HEK293 (cell line): Measurements from ENCODE around the gene TNFAIP3.

Experiments used
- CTCF ChIP-seq: fragments of 450-650 bp; formaldehyde crosslinking; IDR thresholded peaks from 2 replicates; pipeline ENCODE4 v1.5.1; 2016; ENCODE audit warnings: missing biosample characterization, missing genetic modification characterization
- GLIS1 ChIP-seq: fragments of 450-650 bp; formaldehyde crosslinking; IDR thresholded peaks from 2 replicates; pipeline ENCODE4 v1.5.1; 2016; ENCODE audit warnings: missing biosample characterization, missing genetic modification characterization
- ZNF449 ChIP-seq: fragments of 450-650 bp; formaldehyde crosslinking; IDR thresholded peaks from 2 replicates; pipeline ENCODE4 v1.5.1; 2017; ENCODE audit warnings: missing biosample characterization, mild to moderate bottlenecking, missing genetic modification characterization, moderate library complexity
- ZNF626 ChIP-seq: fragments of 450-650 bp; sonication (Bioruptor Pico); formaldehyde crosslinking; IDR thresholded peaks from 2 replicates; pipeline ENCODE4 v1.5.1; 2018; ENCODE audit warnings: missing biosample characterization, missing genetic modification characterization, inconsistent platforms
- ZNF660 ChIP-seq: fragments of 450-650 bp; IDR thresholded peaks from 2 replicates; pipeline ENCODE4 v1.5.1; 2018; ENCODE audit warnings: missing biosample characterization, mild to moderate bottlenecking, missing genetic modification characterization

GRCh38 chr6:137830511-137830911 lies 36.5 kb upstream of the TNFAIP3 start:
- TF ChIP-seq ZNF449 (no peak), CTCF (tag by site-specific recombination) (no peak), ZNF626 (no peak), ZNF660 (tag by site-specific recombination) (no peak), GLIS1 (no peak)
